Keratinocyte (primary cell): ENCODE data around the gene NPY4R. TPM values are rescaled to one million over a fixed set of nuclear protein-coding genes. Genes with fewer than 3 reads are reported as not detected.
A peak's percentile ranks its signal among the peaks of the same experiment; 100 is the strongest.
"Not testable (repeated sequence)": the region's sequence is repeated elsewhere in the genome, so short reads cannot be mapped to it uniquely, and the experiment has no call there.

Experiments used
- DNase-seq: peaks from one replicate; pipeline ENCODE4 v3.0.0-alpha.2; 2011; ENCODE audit warnings: low read depth, missing footprints, low spot score
- FAIRE-seq: peaks from 2 replicates; lab custom pipeline; 2011; peaks lifted over from hg19 to GRCh38; lab: Jason Lieb, UNC
- H2AFZ ChIP-seq: 2 replicates; pipeline ENCODE4 v1.6.0; 2012; ENCODE audit warnings: low read length, control low read depth, inconsistent platforms; ENCODE audit not compliant: control insufficient read depth
- H3K27ac ChIP-seq: 2 replicates; pipeline ENCODE4 v1.5.1; 2011; ENCODE audit warnings: low read length; ENCODE audit not compliant: control insufficient read depth, insufficient read depth
- H3K27me3 ChIP-seq: 3 replicates; pipeline ENCODE4 v1.6.0; 2011; ENCODE audit warnings: low read length; ENCODE audit not compliant: control insufficient read depth, insufficient read depth; ENCODE audit errors: extremely low read depth
- H3K36me3 ChIP-seq, 2 experiments: 2 replicates in 1 of 2; 3 replicates in 1 of 2; pipeline ENCODE4 v1.5.1; 2011; ENCODE audit warnings: low read length in 2 of 2, mild to moderate bottlenecking in 1 of 2; ENCODE audit not compliant: control insufficient read depth in 2 of 2, insufficient read depth in 2 of 2; ENCODE audit errors: extremely low read depth in 1 of 2
- H3K4me1 ChIP-seq: 3 replicates; pipeline ENCODE4 v1.5.1; 2011; ENCODE audit warnings: low read length; ENCODE audit not compliant: control insufficient read depth, insufficient read depth; ENCODE audit errors: extremely low read depth
- H3K4me2 ChIP-seq: 3 replicates; pipeline ENCODE4 v1.6.0; 2011; ENCODE audit warnings: low read depth, low read length; ENCODE audit not compliant: control insufficient read depth, insufficient read depth; ENCODE audit errors: extremely low read depth
- H3K4me3 ChIP-seq, 3 experiments: fragments of 200-600 bp in 1 of 3; sonication (generic) in 1 of 3; 2 replicates in 2 of 3; 3 replicates in 1 of 3; pipeline ENCODE4 v1.5.1; 2011 to 2016; ENCODE audit warnings: low read length in 3 of 3, mild to moderate bottlenecking in 3 of 3, control low read depth in 2 of 3, inconsistent platforms in 1 of 3, low read depth in 1 of 3, mixed read lengths in 1 of 3, mixed run types in 1 of 3, moderate library complexity in 1 of 3; ENCODE audit not compliant: control insufficient read depth in 2 of 3, insufficient read depth in 2 of 3; ENCODE audit errors: extremely low read depth in 1 of 3
- H3K79me2 ChIP-seq: 2 replicates; pipeline ENCODE4 v1.6.0; 2012; ENCODE audit warnings: low read length; ENCODE audit not compliant: control insufficient read depth, insufficient read depth
- H3K9ac ChIP-seq: 3 replicates; pipeline ENCODE4 v1.6.0; 2011; ENCODE audit warnings: low read length; ENCODE audit not compliant: control insufficient read depth, insufficient read depth; ENCODE audit errors: extremely low read depth
- H3K9me1 ChIP-seq: 3 replicates; pipeline ENCODE4 v1.6.0; 2011; ENCODE audit warnings: low read length; ENCODE audit not compliant: control insufficient read depth, insufficient read depth; ENCODE audit errors: extremely low read depth
- H3K9me3 ChIP-seq: 2 replicates; pipeline ENCODE4 v1.5.1; 2012; ENCODE audit warnings: low read depth, low read length; ENCODE audit not compliant: control insufficient read depth
- H4K20me1 ChIP-seq: 3 replicates; pipeline ENCODE4 v1.6.0; 2011; ENCODE audit warnings: low read length; ENCODE audit not compliant: control insufficient read depth, insufficient read depth; ENCODE audit errors: extremely low read depth
- dilution Hi-C: fragments of 300-500 bp; cut with MboI; formaldehyde crosslinking; loops from one replicate; pipeline ENCODE4 v1.7.0; 2020; ENCODE audit warnings: low sequenced_read_pairs; ENCODE audit not compliant: extremely low pct_ligation_motif_present
- polyA plus RNA-seq, 5 experiments: library from polyadenylated mRNA; depleted of rRNA in 3 of 5; stranded (reverse) in 3 of 5; stranded (forward) in 1 of 5; unstranded in 1 of 5; fragments of >200 nt; gene quantifications; 1 replicate in 1 of 5; 2 replicates in 3 of 5; 3 replicates in 1 of 5; pipeline versions ENCODE4 v1.2.1 to v1.2.3, GENCODE V29; 2011 to 2012; ENCODE audit warnings: missing spikeins in 2 of 5, low read depth in 1 of 5, low replicate concordance in 1 of 5

NPY4R gene
- polyA plus RNA-seq, 1 donor (not counting 4 experiments of a cell fraction or from before 2014, with no cell fraction given), result 0.80 TPM

DNA sequence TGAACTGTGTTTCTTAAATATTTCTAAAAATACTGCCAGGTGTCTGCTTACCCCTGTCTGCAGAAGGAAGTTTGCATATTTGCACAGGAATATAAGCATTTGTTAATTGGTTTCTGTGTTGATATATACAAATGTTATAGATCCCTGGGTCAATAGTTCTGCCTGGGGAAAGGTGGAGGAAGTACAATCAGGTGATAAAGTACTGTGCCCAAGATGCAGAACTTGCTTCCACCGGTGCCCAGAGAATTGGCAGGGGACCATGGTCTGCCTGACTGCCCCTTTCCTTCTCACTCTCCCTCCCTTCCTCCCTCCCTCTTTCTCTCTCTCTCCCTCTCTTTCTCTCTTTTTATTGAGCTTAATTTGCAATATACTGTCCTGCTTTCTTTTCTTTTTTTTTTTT, 22.3 kb downstream of the NPY4R start:
- H3K27me3 ChIP-seq, DNase-seq, H3K4me3 ChIP-seq, dilution Hi-C loops, FAIRE-seq, H3K79me2 ChIP-seq, H4K20me1 ChIP-seq, H3K9me3 ChIP-seq, H3K4me2 ChIP-seq, H3K9ac ChIP-seq, H3K9me1 ChIP-seq, H3K36me3 ChIP-seq, H2AFZ ChIP-seq, H3K27ac ChIP-seq: not testable (repeated sequence)
- peaks cover 10% of the 10 kb centered on the region for H3K4me1 ChIP-seq

GRCh38 chr10:46442706-46443275, 23.0 kb downstream of the NPY4R start:
- H3K9me3 ChIP-seq, H2AFZ ChIP-seq, H3K4me3 ChIP-seq, H3K27ac ChIP-seq, dilution Hi-C loops, H3K9me1 ChIP-seq, H3K79me2 ChIP-seq, H3K4me2 ChIP-seq, H3K36me3 ChIP-seq, H3K27me3 ChIP-seq, H4K20me1 ChIP-seq, H3K9ac ChIP-seq, DNase-seq: not testable (repeated sequence)
- FAIRE-seq, result peak; percentile 9
- peaks cover 10% of the 10 kb centered on the region for H3K4me1 ChIP-seq

GRCh38 chr10:46441837-46442278, 23.9 kb downstream of the NPY4R start:
- H3K27me3 ChIP-seq, H3K79me2 ChIP-seq, H4K20me1 ChIP-seq, H2AFZ ChIP-seq, H3K9me3 ChIP-seq, H3K9me1 ChIP-seq, DNase-seq, dilution Hi-C loops, H3K36me3 ChIP-seq, H3K4me3 ChIP-seq: not testable (repeated sequence)
- Histone ChIP-seq H3K9ac (peak overlapping the region; percentile 44), H3K27ac (peak overlapping the region; percentile 26), H3K4me1 (peaks cover 10% of the 10 kb centered on the region), H3K4me2 (peak overlapping the region; percentile 54)
- peak; percentile 95 for FAIRE-seq

- H3K27me3 ChIP-seq, H4K20me1 ChIP-seq, H3K27ac ChIP-seq, H3K4me2 ChIP-seq, DNase-seq, H3K9me3 ChIP-seq, H3K36me3 ChIP-seq, H2AFZ ChIP-seq, H3K4me3 ChIP-seq, H3K9me1 ChIP-seq, H3K9ac ChIP-seq, dilution Hi-C loops, H3K79me2 ChIP-seq: not testable (repeated sequence)
- FAIRE-seq, result peak; percentile 78
- H3K4me1 ChIP-seq, result peaks cover 10% of the 10 kb centered on the region
Measured at GRCh38 chr10:46440942-46441341, 24.8 kb downstream of the NPY4R start.

- H3K9me3 ChIP-seq, H3K79me2 ChIP-seq, H3K9ac ChIP-seq, H3K4me3 ChIP-seq, H3K36me3 ChIP-seq, H2AFZ ChIP-seq, H3K27me3 ChIP-seq, H3K4me2 ChIP-seq, H3K27ac ChIP-seq, DNase-seq, dilution Hi-C loops, H3K4me1 ChIP-seq, H4K20me1 ChIP-seq, H3K9me1 ChIP-seq: not testable (repeated sequence)
- FAIRE-seq, result peak; percentile 36
Measured at GRCh38 chr10:46423550-46423949, 42.2 kb downstream of the NPY4R start.
